Parathyroid adenoma (tissue), 2 donors: ENCODE measurements around the gene PRKCE.

Source experiments
- H2AFZ ChIP-seq: fragments of 300-600 bp; sonication (generic); one replicate; pipeline ENCODE4 v1.7.0; 2017; ENCODE audit warnings: antibody characterized with exemption, mild to moderate bottlenecking
- H3K27ac ChIP-seq: fragments of 300-600 bp; sonication (generic); one replicate; pipeline ENCODE4 v1.7.0; 2017
- H3K27me3 ChIP-seq: fragments of 300-600 bp; sonication (generic); one replicate; pipeline ENCODE4 v1.7.0; 2017; ENCODE audit warnings: low read length; ENCODE audit not compliant: control insufficient read depth, insufficient read depth
- H3K36me3 ChIP-seq: fragments of 300-600 bp; sonication (generic); one replicate; pipeline ENCODE4 v1.7.0; 2017; ENCODE audit warnings: low read length; ENCODE audit not compliant: control insufficient read depth, insufficient read depth
- H3K4me1 ChIP-seq: fragments of 300-600 bp; sonication (generic); one replicate; pipeline ENCODE4 v1.7.0; 2017; ENCODE audit warnings: control low read depth
- H3K4me2 ChIP-seq: fragments of 300-600 bp; sonication (generic); one replicate; pipeline ENCODE4 v1.7.0; 2017; ENCODE audit warnings: low read length
- H3K4me3 ChIP-seq: fragments of 300-600 bp; sonication (generic); one replicate; pipeline ENCODE4 v1.7.0; 2017; ENCODE audit warnings: low read depth, low read length
- H3K79me2 ChIP-seq: fragments of 300-600 bp; sonication (generic); one replicate; pipeline ENCODE4 v1.7.0; 2017; ENCODE audit warnings: control low read depth
- H3K9ac ChIP-seq: fragments of 300-600 bp; sonication (generic); one replicate; pipeline ENCODE4 v1.7.0; 2017; ENCODE audit warnings: mild to moderate bottlenecking
- H3K9me3 ChIP-seq: fragments of 300-600 bp; sonication (generic); one replicate; pipeline ENCODE4 v1.7.0; 2017; ENCODE audit warnings: low read length; ENCODE audit not compliant: control insufficient read depth
- TF ChIP-seq, protein P1 (sequence below): fragments of 300-600 bp; sonication (generic); IDR thresholded peaks from one replicate; pipeline ENCODE4 v1.7.0; 2017; ENCODE audit warnings: antibody characterized with exemption, mild to moderate bottlenecking
- donor health status: primary hyperparathyroidism.

PRKCE gene

DNA sequence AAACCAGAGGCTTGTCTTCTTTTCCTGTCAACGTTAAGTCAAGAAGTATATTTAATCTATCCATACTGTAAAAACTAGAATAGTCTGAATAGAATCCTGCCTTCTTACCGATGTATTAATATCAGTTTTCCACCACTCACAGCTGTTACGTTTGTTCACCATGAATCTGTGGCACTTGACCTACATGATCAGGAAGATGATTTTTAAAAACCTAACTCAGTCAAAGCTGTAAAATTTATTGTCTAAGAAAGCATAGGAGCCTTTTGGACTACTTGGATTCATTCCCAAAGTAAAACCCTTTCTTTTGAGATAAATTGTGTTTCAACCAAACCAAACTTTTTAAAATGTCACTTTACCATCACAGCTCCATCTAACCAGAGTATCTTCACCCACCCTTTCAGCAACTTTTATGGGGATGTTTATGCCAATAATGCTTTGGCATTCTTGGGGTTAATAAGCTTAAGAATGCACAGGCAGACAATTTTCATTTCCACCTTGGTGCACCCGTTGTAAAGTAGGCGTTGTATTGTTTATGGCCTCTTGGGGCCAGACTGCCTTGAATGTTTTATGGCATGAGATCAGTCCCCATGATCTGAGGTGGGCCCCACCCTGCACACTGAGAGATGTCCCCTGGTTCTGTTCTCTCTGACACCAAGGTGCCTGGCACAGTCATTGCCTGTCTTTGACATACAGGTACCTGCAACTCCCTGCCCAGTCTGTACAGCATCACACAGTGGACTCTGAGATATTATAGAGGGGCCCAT lies 469.5 kb downstream of the PRKCE start:
- no peak overlapping the region for H3K27ac ChIP-seq
- H3K9me3 ChIP-seq: no peaks in the 10 kb centered on the region
- no peak overlapping the region for H3K9ac ChIP-seq
- H3K36me3 ChIP-seq: no peaks in the 10 kb centered on the region
- no peaks in the 10 kb centered on the region for H3K4me1 ChIP-seq
- TF ChIP-seq, protein P1, sequence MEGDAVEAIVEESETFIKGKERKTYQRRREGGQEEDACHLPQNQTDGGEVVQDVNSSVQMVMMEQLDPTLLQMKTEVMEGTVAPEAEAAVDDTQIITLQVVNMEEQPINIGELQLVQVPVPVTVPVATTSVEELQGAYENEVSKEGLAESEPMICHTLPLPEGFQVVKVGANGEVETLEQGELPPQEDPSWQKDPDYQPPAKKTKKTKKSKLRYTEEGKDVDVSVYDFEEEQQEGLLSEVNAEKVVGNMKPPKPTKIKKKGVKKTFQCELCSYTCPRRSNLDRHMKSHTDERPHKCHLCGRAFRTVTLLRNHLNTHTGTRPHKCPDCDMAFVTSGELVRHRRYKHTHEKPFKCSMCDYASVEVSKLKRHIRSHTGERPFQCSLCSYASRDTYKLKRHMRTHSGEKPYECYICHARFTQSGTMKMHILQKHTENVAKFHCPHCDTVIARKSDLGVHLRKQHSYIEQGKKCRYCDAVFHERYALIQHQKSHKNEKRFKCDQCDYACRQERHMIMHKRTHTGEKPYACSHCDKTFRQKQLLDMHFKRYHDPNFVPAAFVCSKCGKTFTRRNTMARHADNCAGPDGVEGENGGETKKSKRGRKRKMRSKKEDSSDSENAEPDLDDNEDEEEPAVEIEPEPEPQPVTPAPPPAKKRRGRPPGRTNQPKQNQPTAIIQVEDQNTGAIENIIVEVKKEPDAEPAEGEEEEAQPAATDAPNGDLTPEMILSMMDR: no peak
- H3K4me3 ChIP-seq: no peak overlapping the region
- H3K4me2 ChIP-seq: no peak overlapping the region
- H2AFZ ChIP-seq: no peak overlapping the region
- no peaks in the 10 kb centered on the region for H3K79me2 ChIP-seq
- no peaks in the 10 kb centered on the region for H3K27me3 ChIP-seq

DNA sequence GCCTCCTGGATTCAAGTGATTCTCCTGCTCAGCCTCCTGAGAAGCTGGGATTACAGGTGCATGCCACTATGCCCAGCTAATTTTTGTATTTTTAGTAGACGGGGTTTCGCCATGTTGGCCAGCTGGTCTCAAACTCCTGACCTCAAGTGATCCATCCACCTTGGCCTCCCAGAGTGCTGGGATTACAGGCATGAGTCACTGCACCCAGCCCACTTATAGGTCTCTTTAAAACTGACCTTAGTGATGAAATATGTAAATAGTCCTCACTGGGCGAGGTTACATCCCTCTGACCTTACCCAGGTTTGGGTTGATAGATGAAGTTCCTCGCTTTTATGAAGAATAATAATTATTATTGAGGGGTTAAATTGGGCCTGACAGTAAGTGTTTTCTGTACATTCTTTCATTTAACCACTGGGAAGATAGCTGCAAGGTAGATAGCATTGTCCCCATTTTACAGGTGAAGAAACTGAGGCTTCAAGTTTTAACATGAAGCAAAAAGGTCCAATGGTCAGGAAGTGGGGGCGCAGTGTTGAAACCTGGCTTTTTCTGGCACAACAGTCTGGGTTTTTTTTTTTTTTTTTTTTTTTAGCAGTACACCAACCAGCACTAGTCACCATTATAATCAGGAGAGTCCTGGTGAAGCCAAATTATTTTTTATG lies 471.0 kb downstream of the PRKCE start:
- no peaks in the 10 kb centered on the region for H3K4me1 ChIP-seq
- TF ChIP-seq, protein P1: no peak

DNA sequence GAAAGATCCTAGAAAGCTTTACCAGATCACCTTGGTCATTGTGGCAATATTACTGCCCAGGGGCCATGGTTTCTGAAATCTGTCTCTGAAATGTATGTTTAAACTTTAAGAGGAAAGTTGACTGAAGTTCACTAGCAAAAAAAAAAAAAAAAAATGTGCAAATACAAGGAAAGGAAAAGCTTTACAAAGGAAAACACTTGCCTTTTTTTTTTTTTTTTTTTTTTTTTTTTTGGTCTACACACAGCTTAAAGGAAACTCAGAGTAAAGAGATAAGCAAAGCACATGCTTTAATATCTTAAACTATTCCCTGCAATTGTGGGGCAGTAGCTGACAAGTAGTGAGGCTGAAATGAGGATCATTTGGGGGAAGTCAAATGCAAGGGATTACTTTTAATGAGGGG lies 471.5 kb downstream of the PRKCE start:
- H3K27ac ChIP-seq: no peak overlapping the region
- H3K79me2 ChIP-seq: no peaks in the 10 kb centered on the region
- H3K9me3 ChIP-seq: no peaks in the 10 kb centered on the region
- TF ChIP-seq, protein P1: no peak
- H3K9ac ChIP-seq: no peak overlapping the region
- H3K4me2 ChIP-seq: no peak overlapping the region
- no peak overlapping the region for H2AFZ ChIP-seq
- no peaks in the 10 kb centered on the region for H3K27me3 ChIP-seq
- H3K4me1 ChIP-seq: no peaks in the 10 kb centered on the region
- no peaks in the 10 kb centered on the region for H3K36me3 ChIP-seq
- no peak overlapping the region for H3K4me3 ChIP-seq

More for the DNA sequence above, 471.0 kb downstream of the PRKCE start:
- Histone ChIP-seq H3K9ac (no peak overlapping the region), H3K9me3 (no peaks in the 10 kb centered on the region), H3K79me2 (no peaks in the 10 kb centered on the region), H2AFZ (no peak overlapping the region), H3K27ac (no peak overlapping the region), H3K27me3 (no peaks in the 10 kb centered on the region), H3K4me3 (no peak overlapping the region), H3K36me3 (no peaks in the 10 kb centered on the region), H3K4me2 (no peak overlapping the region)

DNA sequence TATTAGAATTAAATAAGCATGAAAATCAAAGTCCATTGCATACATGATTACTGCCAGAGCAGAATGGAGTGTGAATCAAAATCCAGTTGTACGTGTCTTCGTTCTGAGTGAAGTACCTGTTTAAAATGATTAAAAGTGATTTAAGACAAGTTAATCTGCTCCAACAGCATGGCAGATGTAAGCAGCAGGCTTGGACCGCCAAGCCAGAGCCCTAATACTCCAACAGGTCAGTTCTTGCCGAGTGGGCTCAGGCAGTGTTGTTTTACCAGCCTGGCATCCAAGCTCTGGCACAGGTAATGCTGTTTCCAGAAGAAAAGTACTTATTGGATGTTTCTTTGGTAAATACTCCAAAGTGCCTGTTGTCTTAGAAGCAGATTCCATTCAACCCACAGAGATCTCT lies 474.3 kb downstream of the PRKCE start:
- Histone ChIP-seq H3K27me3 (no peaks in the 10 kb centered on the region), H2AFZ (no peak overlapping the region), H3K9me3 (no peaks in the 10 kb centered on the region), H3K79me2 (no peaks in the 10 kb centered on the region), H3K4me3 (no peak overlapping the region), H3K4me1 (no peaks in the 10 kb centered on the region), H3K4me2 (no peak overlapping the region), H3K9ac (no peak overlapping the region), H3K36me3 (no peaks in the 10 kb centered on the region), H3K27ac (no peak overlapping the region)
- TF ChIP-seq, protein P1: no peak
